Measurements from ENCODE around the gene SLC22A15.
"Not testable (repeated sequence)": the region's sequence is repeated elsewhere in the genome, so short reads cannot be mapped to it uniquely, and the experiment has no call there.

The SLC22A15 gene

DNA sequence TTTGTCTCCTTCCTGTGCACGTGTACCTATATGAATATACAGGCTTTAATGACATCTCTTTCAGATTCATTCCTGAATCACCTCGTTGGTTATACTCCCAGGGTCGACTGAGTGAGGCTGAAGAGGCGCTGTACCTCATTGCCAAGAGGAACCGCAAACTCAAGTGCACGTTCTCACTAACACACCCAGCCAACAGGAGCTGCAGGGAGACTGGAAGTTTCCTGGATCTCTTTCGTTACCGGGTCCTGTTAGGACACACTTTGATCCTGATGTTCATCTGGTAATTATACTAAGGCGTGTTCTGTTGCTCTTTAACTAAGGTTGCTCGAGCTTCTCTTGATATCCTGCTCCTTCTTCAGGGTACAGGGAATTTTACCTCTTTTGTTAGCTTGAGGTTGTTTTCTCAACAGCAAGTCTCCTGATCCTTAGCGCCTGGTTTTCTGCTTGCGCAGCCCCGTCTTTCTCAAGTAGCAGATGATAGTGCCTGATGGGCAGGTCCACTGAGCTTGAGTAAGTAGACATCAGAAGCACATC, 55.1 kb downstream of the SLC22A15 start:
- no peak for DNase-seq (ENCODE audit: low spot score)

DNA sequence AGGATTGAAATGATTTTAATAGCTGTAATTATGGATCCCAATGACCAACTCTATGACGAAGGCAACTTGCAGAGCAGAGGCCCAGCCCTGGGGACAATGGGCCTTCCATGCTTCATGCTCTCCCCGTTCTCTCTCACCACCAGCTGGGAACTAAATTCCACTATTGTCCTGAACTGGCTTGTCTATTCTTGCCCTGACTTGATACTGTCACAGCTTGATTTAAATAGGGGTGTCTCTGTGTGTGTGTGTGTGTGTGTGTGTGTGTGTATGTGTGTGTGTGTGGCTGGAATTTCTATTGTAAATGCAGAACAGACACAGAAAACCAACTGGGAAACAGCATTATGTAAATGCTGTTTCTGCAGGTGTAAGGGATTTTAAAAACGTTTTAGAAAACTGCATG, 57.0 kb downstream of the SLC22A15 start:
- DNase-seq (ENCODE audit: low spot score), result no peak

DNA sequence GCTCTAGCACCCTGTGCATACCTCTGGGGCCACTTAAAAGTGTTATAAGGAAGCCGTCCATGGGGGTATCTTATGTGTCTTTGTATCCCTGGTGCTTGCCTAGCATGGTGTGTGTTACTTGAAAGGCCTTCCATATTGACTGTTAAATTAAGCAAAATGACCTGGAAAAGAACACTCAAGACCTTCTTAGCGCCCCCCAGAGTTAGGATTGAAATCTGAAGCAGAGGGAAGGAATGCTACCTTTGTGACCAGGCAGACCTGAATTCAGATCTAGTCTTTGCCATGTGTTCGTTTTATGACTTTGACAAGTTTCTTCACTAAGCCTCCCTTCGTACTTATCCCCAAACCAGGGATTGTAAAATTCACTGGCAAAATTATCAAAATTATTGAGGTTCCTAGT, 59.9 kb downstream of the SLC22A15 start:
- DNase-seq (ENCODE audit: low spot score), result no peak

DNA sequence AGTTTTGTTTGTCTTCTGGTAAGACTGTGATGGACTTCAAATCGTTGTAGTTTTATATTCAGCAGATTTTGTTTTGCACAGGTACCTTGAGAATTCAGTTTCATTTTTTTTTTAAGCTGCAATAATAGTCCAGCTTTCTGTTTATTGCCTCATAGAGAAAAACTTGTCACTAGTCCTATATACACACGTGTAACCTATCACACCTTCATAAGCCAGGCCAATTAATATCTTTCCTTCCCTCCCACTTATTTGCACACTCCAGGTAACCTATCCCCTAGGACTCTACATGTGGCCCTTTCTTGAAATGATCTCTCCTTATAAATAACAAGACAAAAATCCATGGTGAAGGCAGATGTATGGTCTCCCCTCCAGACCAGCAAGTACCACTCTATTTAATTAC, 62.4 kb downstream of the SLC22A15 start:
- no peak for DNase-seq (ENCODE audit: low spot score)

DNA sequence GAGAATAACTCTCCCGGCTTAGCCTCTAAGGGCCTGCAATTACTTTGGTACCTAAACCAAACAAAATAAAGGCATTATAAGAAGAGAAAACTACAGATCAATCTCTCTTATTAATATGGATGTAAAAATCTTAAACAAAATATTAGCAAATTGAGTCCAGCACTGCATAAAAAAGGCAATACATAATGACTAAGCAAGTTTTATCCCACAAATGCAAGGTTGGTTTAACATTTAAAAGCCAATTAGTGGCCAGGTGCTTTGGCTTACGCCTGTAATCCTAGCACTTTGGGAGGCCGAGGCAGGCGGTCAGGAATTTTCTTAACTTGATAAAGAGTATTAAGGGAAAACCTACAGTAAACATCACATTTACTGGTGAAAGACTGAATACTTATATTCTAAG, 67.8 kb downstream of the SLC22A15 start:
- DNase-seq (ENCODE audit: low spot score), result no peak

DNA sequence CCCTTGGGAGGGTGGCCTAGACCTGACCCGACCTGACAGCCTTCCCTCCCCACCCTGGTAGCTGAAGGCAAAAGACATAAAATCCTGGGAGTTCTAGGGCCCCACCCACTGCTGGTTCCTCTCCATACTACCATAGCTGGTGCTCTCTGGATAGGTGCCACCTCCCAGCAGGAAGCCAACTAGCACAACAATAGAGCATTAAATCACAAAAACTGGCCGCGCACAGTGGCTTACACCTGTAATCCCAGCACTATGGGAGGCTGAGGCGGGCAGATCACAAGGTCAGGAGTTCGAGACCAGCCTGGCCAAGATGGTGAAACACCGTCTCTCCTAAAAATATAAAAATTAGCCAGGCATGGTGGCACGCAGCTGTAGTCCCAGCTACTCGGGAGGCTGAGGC, 70.6 kb downstream of the SLC22A15 start:
- not testable (repeated sequence) for DNase-seq (ENCODE audit: low spot score)

DNA sequence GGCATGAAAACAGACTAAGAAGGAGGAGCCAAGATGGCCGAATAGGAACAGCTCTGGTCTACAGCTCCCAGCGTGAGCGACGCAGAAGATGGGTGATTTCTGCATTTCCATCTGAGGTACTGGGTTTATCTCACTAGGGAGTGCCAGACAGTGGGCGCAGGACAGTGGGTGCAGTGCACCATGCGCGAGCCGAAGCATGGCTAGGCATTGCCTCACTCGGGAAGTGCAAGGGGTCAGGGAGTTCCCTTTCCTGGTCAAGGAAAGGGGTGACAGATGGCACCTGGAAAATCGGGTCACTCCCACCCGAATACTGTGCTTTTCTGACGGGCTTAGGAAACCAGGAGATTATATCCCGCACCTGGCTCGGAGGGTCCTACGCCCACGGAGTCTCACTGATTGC, 75.6 kb downstream of the SLC22A15 start:
- not testable (repeated sequence) for DNase-seq (ENCODE audit: low spot score)

DNA sequence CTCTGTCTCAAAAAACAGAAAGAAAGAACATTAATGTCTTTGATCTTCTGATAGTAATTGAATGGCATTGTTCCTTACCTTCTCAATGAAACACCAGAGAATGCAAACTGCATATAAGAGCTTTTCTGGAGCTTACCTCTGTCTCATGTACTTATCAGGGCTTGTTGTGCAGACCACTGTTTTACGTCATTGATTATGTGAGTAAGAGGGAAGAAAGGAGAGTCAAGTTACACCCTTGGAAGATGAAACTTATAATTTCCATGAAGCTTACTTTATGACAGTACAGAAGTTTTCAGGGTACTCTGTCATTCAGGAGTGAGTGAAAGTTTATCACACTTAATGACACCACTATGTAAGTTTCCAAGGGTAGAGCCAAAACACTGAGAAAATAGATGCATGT, 85.9 kb downstream of the SLC22A15 start:
- DNase-seq (ENCODE audit: low spot score), result no peak

DNA sequence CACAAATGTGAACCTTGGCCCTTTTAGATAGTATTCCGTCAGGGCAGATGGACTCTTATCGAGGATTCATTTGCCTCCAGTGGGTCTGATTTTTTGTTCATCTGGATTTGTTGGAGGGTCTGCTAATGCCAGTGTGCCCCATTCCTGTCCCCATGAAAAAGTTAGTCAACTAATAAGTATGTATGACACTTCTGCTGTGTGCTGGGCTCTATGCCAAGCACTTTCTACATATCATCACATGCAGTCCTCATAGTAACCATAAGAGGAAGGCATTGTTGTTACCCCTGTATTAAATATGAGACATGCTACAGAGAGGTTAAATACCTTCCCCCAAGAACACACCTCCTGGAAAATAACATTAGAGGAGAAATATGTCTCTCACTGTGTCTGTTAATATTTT, 88.3 kb downstream of the SLC22A15 start:
- no peak for DNase-seq (ENCODE audit: low spot score)

DNA sequence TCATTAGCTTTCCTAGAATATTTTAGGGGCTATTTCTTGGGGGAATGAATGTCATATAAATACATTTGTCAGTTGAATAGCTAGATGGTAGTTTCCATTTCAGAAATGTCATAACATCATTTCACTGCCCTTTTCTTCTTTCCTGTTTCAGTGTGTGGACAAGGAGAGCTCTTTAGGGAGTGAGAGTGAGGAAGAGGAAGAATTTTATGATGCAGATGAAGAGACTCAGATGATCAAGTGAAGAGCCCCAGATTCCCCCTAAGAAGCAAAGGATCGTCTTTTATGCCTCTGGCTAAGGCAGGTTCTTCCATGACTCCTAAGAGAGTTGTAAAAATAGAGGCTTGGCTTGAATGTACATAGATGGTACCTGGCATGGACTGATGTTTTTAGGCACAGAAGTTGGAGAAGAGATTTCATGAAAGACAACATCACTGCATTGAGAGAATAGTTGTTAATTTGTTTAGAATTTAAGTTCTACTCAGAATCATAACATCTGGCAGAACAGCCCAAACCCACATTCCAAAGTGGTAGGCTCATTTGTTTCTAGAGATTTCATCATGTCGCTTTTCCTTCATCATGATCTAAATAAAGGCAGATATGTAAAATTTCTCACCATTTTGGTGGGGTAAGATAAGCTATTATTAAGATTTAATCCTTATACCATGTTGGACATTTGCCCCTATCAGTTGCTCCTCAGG, 90.7 kb downstream of the SLC22A15 start:
- DNase-seq (ENCODE audit: low spot score), result no peak

DNA sequence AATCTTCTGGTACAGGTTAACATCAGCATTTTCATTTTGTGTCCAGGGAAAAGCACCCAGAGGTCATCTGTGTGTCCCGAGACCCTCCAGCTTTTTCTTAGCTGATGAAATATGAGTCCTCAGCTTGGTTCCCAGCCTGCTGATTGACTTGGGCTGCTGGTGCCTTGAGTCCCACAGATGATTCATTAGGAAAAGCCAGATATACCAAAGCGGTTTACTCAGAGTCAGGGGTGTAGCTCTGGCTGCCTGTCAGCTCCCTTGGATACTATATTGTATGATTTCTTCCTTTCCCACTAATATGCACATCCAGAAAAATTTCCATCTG, 91.2 kb downstream of the SLC22A15 start:
- no peak for DNase-seq (ENCODE audit: low spot score)

DNA sequence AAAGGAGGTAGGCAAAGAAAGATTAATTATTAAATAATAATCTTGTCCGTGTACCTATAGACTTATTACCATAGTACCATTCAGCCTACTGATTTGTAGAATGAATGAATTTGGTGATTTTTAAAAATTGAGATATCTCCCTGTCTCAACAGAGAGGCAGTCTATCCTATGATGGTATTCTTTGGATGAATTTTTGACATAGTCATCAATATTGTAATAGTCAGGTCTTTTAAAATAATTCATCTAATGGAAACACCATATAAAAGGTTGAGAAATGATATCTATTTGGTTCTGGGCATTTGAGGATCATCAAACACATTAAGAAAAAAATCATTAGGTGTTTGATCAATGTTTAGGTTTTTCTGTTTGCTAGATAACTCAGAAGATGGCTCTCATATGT, 99.3 kb downstream of the SLC22A15 start:
- no peak for DNase-seq (ENCODE audit: low spot score)

DNA sequence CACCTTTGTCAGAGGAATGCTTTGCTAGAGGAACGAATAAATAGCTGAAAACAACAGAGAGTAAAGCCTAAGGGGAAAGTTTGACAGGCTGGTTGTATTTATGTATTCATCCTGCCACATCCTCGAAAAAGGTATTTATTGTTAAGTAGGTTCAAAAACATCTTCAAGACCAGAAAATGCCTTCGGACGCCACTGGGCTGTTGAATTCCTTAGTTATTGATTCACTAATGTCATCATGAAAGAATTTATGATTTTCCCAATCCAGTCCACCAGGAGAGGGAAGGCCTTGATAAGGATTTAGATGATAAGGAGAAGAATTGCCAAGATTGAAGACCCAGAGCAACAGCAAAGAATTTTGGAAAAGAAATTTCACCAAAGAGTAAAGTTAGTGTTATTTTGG, 99.7 kb downstream of the SLC22A15 start:
- DNase-seq (ENCODE audit: low spot score), result no peak

DNA sequence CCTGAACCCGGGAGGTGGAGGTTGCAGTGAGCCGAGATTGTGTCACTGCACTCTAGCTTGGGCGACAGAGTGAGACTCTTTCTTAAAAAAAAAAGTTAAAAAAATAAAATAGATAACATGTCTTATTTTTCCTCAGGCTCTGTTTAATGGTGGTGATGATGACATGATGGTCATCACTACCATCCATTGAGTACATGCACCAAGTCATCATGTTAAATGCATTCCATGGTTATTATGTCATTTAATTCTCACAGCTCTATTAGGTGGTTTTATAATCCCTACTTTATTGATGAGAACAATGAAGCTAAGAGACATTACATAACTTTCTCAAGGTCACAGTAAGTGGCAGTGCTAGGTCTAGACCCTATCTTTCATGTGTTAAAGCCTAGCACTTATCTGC, 100.5 kb downstream of the SLC22A15 start:
- no peak for DNase-seq (ENCODE audit: low spot score)

DNA sequence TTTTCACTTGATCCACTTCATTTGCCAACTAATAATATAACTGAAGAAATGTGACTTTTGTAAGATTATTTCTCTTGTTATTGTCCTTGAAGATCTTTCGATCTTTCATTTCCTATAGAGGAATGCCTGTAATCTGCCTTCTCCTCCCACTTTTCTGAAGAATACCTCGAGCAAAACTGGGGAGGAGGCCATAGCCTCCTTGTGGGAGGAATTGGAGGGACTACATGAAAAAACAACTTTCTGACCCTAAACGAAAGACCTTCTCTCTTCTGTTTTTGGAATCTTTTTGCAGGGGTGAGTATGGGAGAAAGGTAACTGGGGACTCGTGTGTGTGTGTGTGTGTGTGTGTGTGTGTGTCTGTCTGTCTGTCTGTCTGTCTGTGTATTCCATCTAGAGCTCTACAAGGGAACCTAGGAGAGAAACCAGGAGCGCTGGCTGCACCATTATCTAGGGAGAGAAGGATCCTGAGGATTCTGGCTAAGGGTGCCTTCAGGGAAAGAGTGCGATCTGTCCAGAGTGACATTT, 102.4 kb downstream of the SLC22A15 start:
- no peak for DNase-seq (ENCODE audit: low spot score)

DNA sequence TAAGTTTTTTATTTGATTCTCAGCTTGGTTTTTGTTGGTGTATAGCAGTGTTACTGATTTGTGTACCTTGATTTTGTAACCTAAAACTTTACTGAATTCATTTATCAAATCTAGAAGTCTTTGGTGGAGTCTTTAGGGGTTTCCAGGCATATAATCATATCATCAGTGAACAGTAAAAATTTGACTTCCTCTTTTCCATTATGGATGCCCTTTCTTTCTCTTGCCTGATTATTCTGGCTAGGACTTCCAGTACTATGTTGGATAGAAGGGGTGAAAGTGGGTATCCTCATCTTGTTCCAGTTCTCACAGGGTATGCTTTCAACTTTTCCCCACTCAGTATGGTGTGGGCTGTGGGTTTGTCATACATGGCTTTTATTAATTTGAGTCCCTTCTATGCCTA, 111.3 kb downstream of the SLC22A15 start:
- no peak for DNase-seq (ENCODE audit: low spot score)

DNA sequence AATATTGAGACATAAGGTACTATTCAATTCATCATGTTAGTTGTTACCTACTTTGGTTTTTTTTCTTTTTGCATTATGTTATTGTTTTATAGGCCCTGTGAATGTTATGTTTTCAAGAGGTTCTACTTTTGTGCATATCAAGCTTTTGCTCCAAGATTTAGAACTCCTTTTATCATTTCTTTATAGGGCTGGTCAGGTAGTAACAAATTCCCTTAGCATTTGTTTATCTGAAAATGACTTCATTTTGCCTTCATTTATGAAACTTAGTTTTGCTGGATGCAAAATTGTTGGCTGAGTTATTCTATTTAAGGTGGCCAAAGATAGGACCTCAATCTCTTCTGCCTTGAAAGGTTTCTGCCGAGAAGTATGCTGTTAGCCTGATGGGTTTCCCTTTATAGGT, 113.6 kb downstream of the SLC22A15 start:
- DNase-seq (ENCODE audit: low spot score), result no peak

DNA sequence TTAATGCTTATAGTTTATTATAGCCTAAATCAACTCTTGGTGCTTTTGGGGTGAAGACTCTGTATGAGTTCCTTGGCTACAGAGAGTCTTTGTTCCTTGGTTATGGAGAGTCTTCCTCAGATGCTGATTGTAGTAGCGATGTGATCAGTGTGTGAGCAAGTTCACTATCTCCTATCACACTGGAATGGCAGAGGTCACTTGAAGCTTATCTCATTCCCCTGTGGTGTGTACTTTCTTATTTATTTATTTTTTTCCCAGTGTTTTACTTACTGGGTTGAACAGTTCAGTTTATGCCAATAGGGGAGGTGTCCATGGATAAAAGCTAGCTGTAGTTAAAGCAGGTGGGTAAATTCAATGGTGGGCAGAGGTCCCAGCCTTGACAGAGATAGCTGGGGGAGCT, 114.8 kb downstream of the SLC22A15 start:
- no peak for DNase-seq (ENCODE audit: low spot score)

DNA sequence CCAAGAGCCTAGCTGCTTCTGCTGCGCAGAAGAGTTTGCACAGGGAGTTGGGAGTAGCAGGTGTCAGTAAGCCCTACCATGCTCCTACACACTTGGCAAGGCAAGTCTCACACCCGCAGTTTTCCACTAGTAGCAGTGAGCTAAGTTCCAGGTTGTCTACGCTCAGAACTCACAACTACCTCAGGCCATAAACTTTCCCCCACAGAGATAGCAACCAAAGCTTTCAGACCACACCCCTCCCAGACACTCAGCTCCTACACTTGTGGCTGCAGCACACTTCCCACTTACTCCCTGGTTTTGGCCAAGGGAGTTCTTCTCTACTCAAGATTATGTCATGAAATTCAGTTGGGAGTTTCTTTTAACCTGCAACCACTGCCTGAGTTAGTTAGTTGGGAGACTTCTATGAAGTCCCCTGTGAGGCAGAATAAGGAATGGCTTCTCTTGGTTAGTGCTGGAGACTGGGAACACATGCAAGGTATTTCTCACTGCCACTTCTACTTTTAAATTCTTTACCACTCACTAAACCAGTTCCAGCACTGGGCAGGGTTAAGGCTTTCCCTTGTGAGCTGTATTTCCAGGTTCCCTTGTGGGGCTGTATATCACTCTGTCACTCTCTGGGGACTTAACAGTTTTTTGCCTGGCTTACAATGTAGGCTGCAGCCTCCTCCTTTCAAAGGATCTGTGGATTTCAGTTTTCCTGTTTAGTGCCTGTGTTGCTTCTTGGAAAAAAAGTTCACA, 116.6 kb downstream of the SLC22A15 start:
- DNase-seq (ENCODE audit: low spot score), result no peak

DNA sequence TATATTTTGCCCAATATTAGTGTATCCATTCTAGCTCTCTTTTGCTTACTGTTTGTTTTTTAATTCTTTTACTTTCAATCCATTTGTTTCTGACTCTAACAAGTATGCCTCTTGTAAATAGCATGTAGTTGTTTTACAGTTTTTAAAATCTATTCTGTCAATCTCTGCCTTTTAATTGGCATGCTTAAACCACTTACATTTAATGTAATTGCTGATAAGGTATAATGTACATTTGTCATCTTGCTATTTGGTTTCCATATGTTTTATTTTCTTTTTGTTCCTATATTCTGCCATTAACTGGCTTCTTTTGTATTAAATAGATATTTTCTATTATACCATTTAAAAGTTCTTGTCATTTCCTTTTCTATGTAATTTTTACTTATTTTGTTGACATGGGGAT, 118.7 kb downstream of the SLC22A15 start:
- DNase-seq (ENCODE audit: low spot score), result no peak

DNA sequence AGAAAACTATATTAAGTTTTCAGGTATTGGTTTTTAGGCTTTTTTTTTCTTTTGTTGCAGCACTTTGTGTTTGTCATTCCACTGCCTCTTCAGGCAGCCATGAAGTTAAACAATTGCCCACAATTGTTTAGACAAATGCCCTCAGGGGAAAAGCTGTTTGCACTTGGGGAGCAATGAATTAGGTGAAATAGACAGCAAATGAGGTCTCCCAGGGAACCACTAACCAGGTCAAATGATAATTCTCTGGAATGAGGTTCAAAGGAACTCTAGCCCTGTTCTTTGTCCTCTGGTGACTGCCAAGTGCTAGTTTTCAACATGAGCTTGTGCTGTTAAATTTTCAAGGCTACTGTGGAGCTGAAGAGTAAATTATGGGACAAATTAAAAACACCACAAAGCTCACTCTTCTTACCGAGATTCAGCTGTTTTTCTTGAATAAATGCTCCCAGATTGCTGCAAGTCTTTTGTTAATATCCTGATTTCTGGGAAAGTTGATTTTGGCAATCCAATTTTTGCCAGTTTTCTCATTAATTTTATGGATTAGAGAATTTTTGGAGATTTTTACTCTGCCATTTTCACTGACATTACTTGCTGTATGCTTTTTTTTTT, 119.8 kb downstream of the SLC22A15 start:
- DNase-seq (ENCODE audit: low spot score), result no peak

DNA sequence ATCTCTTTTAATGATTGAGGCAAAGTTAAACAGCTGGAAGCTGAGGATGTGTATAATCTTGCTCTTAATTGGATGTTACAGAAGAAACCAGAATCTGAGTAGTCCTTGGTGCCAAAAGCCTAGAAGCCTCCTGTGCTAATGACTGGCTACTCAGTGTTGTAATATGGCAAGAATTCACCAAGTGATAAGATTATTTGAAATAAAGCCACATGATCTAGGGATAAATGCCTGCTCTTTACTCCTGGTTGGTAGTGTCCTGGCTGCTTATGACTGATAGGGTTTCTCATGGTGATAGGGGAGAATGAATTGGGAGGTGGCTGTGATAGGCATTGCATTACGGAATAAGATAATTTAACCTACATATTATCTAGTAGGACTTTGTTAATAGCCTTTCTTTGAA, 121.3 kb downstream of the SLC22A15 start:
- no peak for DNase-seq (ENCODE audit: low spot score)

DNA sequence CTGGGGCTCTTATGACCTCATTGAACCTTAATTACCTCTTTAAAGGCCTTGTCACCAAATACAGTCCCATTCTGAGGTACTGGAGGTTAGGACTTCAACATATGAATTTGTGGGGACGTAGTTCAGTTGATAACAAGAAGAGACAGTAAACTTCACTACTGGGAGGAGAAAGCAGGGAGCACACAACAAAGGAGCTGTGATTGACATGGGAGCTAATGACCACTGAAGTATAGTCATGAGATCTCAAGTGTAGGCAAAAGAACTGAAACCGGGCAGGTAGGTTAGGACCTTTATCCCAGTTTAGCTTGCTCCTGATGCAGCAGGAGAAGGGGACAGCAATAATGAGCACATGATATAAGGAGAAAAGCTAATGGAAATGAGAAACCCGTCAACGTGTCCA, 123.1 kb downstream of the SLC22A15 start:
- DNase-seq (ENCODE audit: low spot score), result no peak
